MM.1S (cell line): ENCODE measurements around the gene TP53TG5.

Experiments used
- DNase-seq: peaks from one replicate; pipeline ENCODE4 v3.0.0-alpha.2; 2015
- H2AFZ ChIP-seq: fragments of 300-600 bp; sonication (generic); 2 replicates; pipeline ENCODE4 v1.6.0; 2016; ENCODE audit warnings: antibody characterized with exemption, low read length
- H3F3A ChIP-seq: fragments of 300-600 bp; sonication (generic); 2 replicates; pipeline ENCODE4 v1.6.1; 2016; ENCODE audit warnings: mild to moderate bottlenecking, antibody characterized with exemption, low read length, moderate library complexity, mixed read lengths; ENCODE audit not compliant: insufficient read depth
- H3K27ac ChIP-seq: fragments of 300-600 bp; sonication (generic); 2 replicates; pipeline ENCODE4 v1.5.1; 2016; ENCODE audit warnings: mild to moderate bottlenecking, low read length
- H3K27me3 ChIP-seq: fragments of 300-600 bp; sonication (generic); replicated peaks from 2 replicates; pipeline ENCODE4 v1.6.0; 2016; ENCODE audit warnings: low read length; ENCODE audit not compliant: insufficient read depth
- H3K36me3 ChIP-seq: fragments of 300-600 bp; sonication (generic); replicated peaks from 2 replicates; pipeline ENCODE4 v1.6.1; 2016; ENCODE audit warnings: mild to moderate bottlenecking, low read length, mixed read lengths; ENCODE audit not compliant: insufficient read depth
- H3K4me1 ChIP-seq: fragments of 300-600 bp; sonication (generic); 2 replicates; pipeline ENCODE4 v1.6.1; 2016; ENCODE audit warnings: low read length, mixed read lengths
- H3K4me2 ChIP-seq: fragments of 300-600 bp; sonication (generic); 2 replicates; pipeline ENCODE4 v1.6.0; 2016; ENCODE audit warnings: low read depth, low read length
- H3K4me3 ChIP-seq: fragments of 300-600 bp; sonication (generic); 2 replicates; pipeline ENCODE4 v1.5.1; 2016; ENCODE audit warnings: low read length, mixed read lengths
- H3K79me2 ChIP-seq: fragments of 300-600 bp; sonication (generic); 2 replicates; pipeline ENCODE4 v1.6.1; 2016; ENCODE audit warnings: mixed run types, low read length, mixed read lengths
- H3K9ac ChIP-seq: fragments of 300-600 bp; sonication (generic); 2 replicates; pipeline ENCODE4 v1.6.1; 2016; ENCODE audit warnings: low read length, mixed read lengths
- H3K9me2 ChIP-seq: fragments of 300-600 bp; sonication (generic); replicated peaks from 2 replicates; pipeline ENCODE4 v1.6.1; 2016; ENCODE audit warnings: mild to moderate bottlenecking, low read length, mixed read lengths; ENCODE audit not compliant: insufficient read depth
- H3K9me3 ChIP-seq: fragments of 300-600 bp; sonication (generic); replicated peaks from 2 replicates; pipeline ENCODE4 v1.6.1; 2016; ENCODE audit warnings: mild to moderate bottlenecking, low read length, mixed read lengths; ENCODE audit not compliant: insufficient read depth
- H4K20me1 ChIP-seq: fragments of 300-600 bp; sonication (generic); 2 replicates; pipeline ENCODE4 v1.6.1; 2016; ENCODE audit warnings: mild to moderate bottlenecking, low read length, moderate library complexity, mixed read lengths; ENCODE audit not compliant: insufficient read depth
- EZH2 ChIP-seq: fragments of 300-600 bp; sonication (generic); optimal IDR thresholded peaks from 2 replicates; pipeline ENCODE3; 2017; ENCODE audit warnings: low read depth, mild to moderate bottlenecking, antibody characterized with exemption, low read length, mixed read lengths
- EZH2phosphoT487 ChIP-seq: fragments of 300-600 bp; sonication (generic); IDR thresholded peaks from 2 replicates; pipeline ENCODE4 v1.6.1; 2018; ENCODE audit warnings: antibody characterized with exemption, low read length
- TF ChIP-seq, protein P1 (sequence below): fragments of 300-600 bp; sonication (generic); IDR thresholded peaks from 2 replicates; pipeline ENCODE4 v1.5.1; 2016; ENCODE audit warnings: antibody characterized with exemption, low read length, mixed read lengths

Gene TP53TG5

DNA sequence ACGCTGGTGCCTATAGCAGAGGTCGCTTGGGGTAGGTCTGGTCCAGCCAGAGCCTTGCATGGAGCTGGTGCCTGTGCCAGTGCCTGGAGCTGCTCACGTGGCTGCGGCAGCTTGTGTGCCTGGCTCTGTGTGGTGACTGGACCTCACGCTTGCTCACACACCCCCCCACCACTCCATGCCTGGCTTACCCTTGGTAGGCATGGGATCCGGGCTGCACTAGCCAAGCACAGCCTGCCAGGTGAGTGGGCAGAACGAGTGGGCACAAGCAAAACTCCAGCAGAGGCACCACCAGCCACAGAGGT lies 16.9 kb upstream of the TP53TG5 start:
- TF ChIP-seq, protein P1, sequence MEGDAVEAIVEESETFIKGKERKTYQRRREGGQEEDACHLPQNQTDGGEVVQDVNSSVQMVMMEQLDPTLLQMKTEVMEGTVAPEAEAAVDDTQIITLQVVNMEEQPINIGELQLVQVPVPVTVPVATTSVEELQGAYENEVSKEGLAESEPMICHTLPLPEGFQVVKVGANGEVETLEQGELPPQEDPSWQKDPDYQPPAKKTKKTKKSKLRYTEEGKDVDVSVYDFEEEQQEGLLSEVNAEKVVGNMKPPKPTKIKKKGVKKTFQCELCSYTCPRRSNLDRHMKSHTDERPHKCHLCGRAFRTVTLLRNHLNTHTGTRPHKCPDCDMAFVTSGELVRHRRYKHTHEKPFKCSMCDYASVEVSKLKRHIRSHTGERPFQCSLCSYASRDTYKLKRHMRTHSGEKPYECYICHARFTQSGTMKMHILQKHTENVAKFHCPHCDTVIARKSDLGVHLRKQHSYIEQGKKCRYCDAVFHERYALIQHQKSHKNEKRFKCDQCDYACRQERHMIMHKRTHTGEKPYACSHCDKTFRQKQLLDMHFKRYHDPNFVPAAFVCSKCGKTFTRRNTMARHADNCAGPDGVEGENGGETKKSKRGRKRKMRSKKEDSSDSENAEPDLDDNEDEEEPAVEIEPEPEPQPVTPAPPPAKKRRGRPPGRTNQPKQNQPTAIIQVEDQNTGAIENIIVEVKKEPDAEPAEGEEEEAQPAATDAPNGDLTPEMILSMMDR: no peak
- TF ChIP-seq EZH2phosphoT487 (no peak), EZH2 (no peak)
- Histone ChIP-seq H3K27me3 (no peaks in the 10 kb centered on the region), H3K27ac (no peak overlapping the region), H4K20me1 (no peaks in the 10 kb centered on the region), H3K4me3 (no peak overlapping the region), H3K9ac (no peak overlapping the region), H3K4me2 (no peak overlapping the region), H3K4me1 (no peaks in the 10 kb centered on the region), H3F3A (no peaks in the 10 kb centered on the region), H2AFZ (no peak overlapping the region), H3K9me2 (no peaks in the 10 kb centered on the region), H3K36me3 (no peaks in the 10 kb centered on the region), H3K79me2 (no peaks in the 10 kb centered on the region), H3K9me3 (no peaks in the 10 kb centered on the region)
- no peak for DNase-seq

DNA sequence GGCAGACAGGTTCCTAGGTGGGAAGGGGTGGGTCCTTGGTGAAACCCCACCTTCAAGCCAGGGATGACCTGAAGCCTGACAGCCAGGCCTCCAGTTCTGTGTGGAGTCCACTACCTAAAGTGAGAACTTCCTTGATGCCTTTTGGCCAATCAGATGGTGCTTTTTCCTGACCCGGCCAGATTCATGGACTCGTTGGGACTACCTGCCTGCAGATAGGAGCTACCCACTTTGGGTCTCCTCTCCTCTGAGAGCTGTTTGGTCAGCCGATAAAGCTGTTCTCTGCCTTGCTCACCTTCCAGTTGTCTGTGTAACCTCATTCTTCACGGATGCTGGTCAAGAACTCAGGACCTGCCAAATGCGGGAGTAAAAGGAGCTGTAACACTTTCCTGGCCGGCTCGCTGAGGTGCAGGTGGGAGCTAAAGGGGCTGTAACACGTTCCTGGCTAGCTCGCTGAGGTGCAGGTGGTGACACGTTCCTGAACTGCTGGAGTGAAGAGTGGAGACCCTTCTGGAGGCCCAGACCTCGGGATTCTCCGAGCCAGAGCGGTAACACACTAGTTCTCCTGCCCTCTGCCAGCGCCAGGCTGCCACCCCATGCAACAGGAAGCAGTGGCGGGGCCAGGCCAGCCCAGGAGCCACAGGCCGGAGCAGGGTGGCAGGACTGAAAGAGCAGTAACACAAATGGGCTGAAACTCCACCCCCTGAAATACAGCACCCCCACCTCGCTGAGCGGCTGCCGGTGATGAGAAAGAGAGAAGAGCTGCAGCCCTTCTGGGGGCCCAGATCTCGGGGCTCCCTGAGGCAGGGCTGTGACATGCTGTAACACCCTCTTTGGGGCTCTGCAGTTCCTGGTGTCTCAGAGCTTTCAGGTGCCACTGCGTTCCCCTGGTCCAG lies 16.3 kb upstream of the TP53TG5 start:
- H3K79me2 ChIP-seq: no peaks in the 10 kb centered on the region
- TF ChIP-seq, protein P1: no peak
- TF ChIP-seq EZH2 (no peak), EZH2phosphoT487 (no peak)
- H3F3A ChIP-seq: no peaks in the 10 kb centered on the region
- H3K9ac ChIP-seq: no peak overlapping the region
- no peaks in the 10 kb centered on the region for H3K36me3 ChIP-seq
- no peaks in the 10 kb centered on the region for H3K27me3 ChIP-seq
- no peak for DNase-seq
- no peaks in the 10 kb centered on the region for H3K9me3 ChIP-seq
- no peak overlapping the region for H2AFZ ChIP-seq
- no peak overlapping the region for H3K27ac ChIP-seq
- H3K4me3 ChIP-seq: no peak overlapping the region
- no peaks in the 10 kb centered on the region for H3K4me1 ChIP-seq
- no peaks in the 10 kb centered on the region for H3K9me2 ChIP-seq
- H3K4me2 ChIP-seq: no peak overlapping the region
- no peaks in the 10 kb centered on the region for H4K20me1 ChIP-seq

DNA sequence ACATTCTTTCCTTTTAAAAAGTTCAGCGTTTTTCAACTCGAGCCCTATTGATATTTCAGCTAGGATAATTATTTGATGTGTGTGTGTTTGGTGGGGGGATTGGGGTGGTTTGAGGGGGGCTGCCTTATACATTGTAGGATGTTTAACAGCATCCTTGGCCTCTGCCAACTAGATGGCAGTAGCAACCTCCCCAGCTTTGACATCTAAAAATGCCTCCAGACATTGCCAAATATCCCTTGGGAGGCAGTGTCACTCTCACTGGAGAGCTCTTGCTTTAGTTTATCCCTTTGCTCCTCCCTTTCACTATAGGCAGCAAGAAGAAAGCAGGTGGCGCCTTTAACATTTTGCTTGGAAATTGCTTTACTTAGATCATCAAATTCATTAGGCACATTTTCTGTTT lies 14.6 kb upstream of the TP53TG5 start:
- no peaks in the 10 kb centered on the region for H3K27me3 ChIP-seq
- no peaks in the 10 kb centered on the region for H3K9me3 ChIP-seq
- no peak for DNase-seq
- no peak overlapping the region for H3K27ac ChIP-seq
- no peaks in the 10 kb centered on the region for H3K36me3 ChIP-seq
- no peak overlapping the region for H2AFZ ChIP-seq
- H3K9ac ChIP-seq: no peak overlapping the region
- H3K4me1 ChIP-seq: 0 out of 2 replicates have a peak, but pooled peaks cover 7% of the 10 kb centered on the region
- H3K4me3 ChIP-seq: no peak overlapping the region
- no peak overlapping the region for H3K4me2 ChIP-seq
- H4K20me1 ChIP-seq: no peaks in the 10 kb centered on the region
- H3F3A ChIP-seq: no peaks in the 10 kb centered on the region
- no peaks in the 10 kb centered on the region for H3K9me2 ChIP-seq
- TF ChIP-seq EZH2phosphoT487: no peak
- no peaks in the 10 kb centered on the region for H3K79me2 ChIP-seq

DNA sequence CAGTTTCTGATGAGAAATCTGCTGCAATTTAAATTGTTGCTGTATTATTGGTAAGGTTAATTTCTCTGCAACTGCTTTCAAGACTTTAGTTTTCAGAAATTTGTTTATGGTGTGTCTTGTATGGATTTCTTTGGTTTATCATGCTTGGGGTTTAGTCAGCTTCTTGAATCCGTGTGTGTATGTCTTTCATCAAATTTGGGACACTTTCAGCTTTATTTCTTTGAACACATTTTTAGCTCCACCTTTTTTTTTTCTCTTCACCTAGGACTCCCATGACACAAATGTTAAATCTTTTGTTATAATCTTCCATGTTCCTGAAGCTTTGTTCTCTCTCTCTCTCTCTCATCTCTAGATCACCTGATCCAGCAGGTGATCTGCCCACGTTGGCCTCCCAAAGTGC lies 13.4 kb upstream of the TP53TG5 start:
- Histone ChIP-seq H3K79me2 (no peaks in the 10 kb centered on the region), H3K9me3 (no peaks in the 10 kb centered on the region), H3K27me3 (no peaks in the 10 kb centered on the region), H3F3A (peaks cover 7% of the 10 kb centered on the region; the same call in 1 of the 2 replicates), H3K4me3 (no peak overlapping the region), H3K4me1 (peaks cover 19% of the 10 kb centered on the region), H3K27ac (no peak overlapping the region), H2AFZ (no peak overlapping the region), H3K4me2 (no peak overlapping the region), H3K36me3 (no peaks in the 10 kb centered on the region), H4K20me1 (no peaks in the 10 kb centered on the region), H3K9me2 (no peaks in the 10 kb centered on the region), H3K9ac (no peak overlapping the region)
- no peak for DNase-seq
- no peak for TF ChIP-seq EZH2
- no peak for TF ChIP-seq EZH2phosphoT487
- TF ChIP-seq, protein P1: no peak
